SH-SY5Y (cell line): Measurements from ENCODE around the gene PAQR7.

ENCODE experiments used
- GATA2 ChIP-seq: IDR thresholded peaks from 2 replicates; pipeline ENCODE4 v1.6.1; 2011; ENCODE audit warnings: mild to moderate bottlenecking, low read depth, low read length
- GATA3 ChIP-seq: IDR thresholded peaks from 2 replicates; pipeline ENCODE4 v1.6.1; 2011; ENCODE audit warnings: low read depth, mild to moderate bottlenecking, low read length, moderate library complexity

PAQR7 gene

DNA sequence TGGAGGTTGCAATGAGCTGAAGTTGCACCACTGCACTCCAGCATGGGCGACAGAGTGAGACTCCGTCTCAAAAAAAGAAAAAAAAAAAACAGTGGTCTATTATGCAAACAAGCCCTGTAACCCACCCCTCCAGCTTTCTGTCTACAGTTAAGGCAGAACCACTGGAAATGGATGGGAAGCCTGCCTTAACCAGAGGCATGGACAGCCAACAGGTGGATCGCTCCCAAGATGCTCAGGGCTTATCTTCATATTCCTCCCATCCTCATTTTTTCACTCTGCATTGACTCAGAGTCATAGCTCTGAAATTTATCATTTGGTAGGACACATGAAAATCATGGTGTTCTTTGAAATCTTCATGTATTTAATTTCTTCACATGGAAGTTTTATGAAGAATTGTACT, 47.0 kb downstream of the PAQR7 start:
- TF ChIP-seq GATA2 (no peak), GATA3 (no peak)

DNA sequence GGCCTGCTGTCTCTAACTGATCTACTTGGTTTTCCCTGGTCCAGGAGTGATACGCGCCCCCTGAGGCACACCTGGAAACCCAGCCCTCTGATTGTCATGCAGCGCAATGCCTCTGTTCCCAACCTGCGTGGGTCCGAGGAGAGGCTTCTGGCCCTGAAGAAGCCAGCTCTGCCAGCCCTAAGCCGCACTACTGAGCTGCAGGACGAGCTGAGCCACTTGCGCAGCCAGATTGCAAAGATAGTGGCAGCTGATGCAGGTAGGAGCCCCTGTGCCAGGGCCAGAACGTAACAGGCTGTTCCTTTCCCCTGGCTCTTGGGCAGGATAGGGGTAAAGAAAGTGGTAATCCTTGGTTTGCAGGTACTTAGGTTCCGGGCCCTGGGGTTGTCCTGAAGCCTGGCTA, 48.9 kb downstream of the PAQR7 start:
- TF ChIP-seq GATA3 (no peak), GATA2 (no peak)

DNA sequence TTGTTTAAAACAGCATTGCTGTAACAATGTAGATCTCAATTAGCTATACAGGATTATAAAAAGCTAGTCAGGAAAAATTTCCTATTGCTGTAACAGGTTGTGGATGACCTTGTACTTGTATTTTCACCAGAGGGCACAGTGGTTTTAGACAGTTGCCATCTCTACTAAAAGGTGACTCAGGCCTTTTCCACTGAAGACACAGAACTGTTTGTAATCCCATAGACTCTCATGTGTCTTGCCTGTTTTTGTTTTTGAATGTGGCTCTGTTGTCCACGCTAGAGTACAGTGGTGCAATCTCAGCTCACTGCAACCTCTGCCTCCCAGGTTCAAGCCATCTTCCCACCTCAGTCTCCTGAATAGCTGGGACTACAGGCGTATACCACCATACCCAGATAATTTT, 49.9 kb downstream of the PAQR7 start:
- TF ChIP-seq GATA3 (no peak), GATA2 (no peak)

DNA sequence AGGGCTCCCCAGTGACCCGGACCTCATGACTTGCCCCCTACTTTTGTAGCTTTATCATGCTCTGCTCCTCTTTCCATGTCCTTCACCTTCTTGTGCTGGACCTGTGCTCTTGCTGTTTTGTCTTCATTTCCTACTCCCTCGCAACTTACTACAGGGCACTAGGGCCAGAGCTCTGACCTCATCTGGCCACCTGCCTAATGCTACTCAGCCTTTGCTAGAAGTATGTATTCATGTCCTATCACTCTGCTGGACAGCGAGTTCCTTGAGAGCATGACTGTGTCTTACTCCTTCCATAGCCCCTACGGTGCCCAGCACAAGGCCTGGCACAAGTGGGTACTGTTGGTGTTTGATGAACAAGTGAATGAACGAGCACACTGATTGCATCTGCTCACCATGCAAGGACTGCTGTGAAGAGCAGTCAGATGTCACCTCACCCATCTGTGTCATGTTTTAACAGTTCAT, 53.8 kb downstream of the PAQR7 start:
- no peak for TF ChIP-seq GATA3
- TF ChIP-seq GATA2: no peak

DNA sequence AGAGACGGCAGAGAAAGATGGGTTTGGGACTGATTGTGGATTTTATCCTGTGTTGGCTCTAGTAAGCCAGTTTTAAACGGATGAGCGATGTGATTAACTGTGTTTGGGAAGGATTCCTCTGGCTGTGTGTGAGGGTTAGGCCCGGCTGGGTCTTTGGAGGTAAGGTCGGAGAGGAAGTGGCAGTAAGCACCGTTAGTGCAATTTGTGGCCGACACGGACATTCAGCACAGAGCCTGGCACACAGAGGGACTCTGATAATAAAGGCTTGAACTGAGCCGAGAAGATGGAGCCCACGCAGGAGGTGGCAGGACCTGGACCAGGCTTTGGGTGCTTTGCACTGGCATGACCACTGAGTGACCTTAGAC, 54.4 kb downstream of the PAQR7 start:
- TF ChIP-seq GATA2 (no peak), GATA3 (no peak)

DNA sequence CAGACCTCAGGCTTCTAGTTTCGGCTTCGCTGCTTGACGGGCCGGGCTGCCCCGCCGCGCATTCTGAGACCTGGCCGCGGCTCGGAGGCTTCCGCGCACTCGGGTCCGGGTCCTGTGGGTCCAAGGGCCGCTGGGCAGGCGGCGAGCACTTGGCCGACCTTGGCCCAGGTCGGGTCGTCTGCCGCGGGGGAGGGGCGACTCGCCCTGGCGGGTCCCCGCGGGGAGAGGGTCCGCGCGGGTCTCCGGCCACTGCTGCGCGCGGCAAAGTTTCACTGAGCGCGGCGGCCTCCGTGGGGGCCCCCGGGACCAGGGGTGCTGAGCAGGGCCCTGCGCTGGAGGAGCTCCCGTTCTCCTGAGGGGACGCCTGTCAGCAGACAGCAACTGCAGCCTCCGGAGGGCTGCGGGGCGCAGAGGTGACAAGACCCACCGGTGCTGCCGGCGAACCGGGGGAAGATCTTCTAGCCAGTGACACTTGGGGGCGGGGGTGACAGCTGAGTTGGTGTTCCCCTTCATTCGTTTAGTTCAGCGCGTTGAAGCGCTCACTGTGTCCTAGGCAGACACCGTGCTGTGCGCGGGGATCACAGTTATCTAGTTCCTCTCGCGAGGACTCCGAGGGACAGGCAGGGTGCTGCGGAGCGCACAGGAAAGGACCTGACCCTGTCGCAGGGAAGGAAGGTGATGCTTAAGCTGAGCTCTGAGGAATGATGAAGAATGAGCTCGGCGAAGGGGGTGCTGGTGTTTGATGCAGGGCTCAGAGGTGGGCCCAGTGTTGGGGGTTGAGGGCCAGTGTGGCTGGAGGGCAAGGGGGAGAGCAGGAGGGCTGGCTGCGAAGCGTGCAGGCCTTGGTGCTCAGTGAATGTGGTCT, 55.0 kb downstream of the PAQR7 start:
- no peak for TF ChIP-seq GATA2
- TF ChIP-seq GATA3: no peak

DNA sequence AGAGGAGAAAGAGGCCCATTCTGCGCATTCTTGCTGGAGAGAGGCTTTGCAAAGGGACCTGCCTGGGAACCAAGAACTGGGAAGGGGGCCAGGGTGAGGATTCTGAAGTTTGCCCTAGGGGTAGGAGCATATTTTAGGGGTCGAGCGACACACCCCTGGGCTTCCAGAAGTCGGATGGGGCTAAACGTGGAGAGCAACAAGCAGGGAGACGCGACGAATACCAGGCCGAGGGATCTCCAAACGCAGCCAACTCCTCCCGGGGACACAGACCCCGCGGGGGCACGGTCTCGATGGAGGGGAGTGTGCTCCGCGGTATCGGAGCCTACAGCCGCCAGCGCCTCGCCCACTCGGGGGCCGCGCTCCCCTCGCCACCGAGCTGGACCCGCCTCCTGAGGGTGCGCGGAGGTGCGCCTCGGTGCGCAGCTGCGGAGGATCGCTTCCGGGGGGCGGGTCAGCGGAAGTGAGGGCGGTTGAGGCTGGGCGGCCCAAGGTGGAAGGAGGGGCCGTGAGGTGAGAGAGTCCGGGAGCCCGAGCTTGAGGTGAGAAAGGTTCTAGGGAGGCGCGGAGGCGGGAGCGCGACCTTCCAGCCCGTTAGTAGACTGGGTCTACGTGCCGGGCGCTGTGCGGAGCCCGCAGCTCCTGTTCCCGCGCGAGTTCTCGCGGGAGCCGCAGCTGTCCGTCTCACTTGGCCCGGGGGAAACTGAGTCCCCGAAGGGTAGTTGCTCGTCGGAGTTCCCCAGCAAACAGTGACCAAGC, 55.8 kb downstream of the PAQR7 start, which contains the start of gene MTFR1L:
Gene MTFR1L (plus strand): TSS at position 464 of the 756 bp plus-strand sequence. CDS start 3,151 bp downstream, outside the sequence.
- TF ChIP-seq GATA3 (no peak), GATA2 (no peak)

DNA sequence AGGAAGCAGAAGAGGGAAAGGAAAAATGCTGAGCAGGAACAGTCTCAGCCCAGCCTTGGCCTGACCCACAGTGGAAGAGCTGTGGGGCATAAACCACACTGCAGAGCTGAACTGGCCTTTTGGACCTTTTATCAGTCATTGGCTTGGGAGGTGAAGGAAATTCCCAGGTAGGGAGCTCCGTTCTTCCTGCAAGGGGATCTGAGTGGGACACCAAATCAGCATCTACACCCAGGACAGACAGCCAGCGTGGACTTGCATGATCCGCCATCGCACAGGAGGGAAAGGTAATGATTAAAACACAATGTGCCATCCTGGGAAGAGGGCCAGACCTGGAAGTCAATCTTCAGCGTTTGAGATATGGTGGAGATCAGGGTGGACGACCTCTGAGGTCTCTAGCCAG, 56.9 kb downstream of the PAQR7 start:
- TF ChIP-seq GATA3: no peak
- no peak for TF ChIP-seq GATA2

DNA sequence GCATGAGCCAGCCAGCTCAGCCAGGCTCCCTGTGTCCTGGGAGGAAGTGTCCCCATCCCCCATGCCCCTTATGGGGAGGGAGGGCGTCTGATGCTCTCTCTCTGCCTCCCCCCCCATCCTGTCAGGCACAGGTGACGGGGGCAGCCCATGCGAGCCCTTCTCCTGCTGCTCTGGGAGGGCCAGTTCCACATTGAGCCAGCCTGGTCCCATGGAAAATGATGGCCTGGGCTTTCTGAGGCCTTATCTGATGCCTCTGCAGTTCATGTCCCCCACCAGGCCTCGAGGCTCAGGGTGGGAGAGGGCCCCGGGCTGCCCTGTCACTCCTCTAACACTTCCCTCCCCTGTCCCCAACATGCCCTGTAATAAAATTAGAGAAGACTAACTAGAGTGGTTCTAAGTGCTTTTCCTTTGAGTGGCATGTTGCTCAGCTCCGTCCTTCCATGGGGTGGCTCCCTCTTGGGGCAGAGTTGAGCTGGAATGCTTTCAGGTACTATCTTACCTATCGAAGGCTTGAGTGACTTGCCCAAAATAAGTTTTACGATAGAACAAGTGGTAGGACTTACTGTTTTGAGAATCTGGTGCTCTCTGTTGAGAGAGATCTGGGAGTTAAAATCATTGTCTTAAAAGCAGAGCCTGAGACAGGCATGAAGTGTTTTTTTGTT, 57.5 kb downstream of the PAQR7 start:
- TF ChIP-seq GATA2 (no peak), GATA3 (no peak)

DNA sequence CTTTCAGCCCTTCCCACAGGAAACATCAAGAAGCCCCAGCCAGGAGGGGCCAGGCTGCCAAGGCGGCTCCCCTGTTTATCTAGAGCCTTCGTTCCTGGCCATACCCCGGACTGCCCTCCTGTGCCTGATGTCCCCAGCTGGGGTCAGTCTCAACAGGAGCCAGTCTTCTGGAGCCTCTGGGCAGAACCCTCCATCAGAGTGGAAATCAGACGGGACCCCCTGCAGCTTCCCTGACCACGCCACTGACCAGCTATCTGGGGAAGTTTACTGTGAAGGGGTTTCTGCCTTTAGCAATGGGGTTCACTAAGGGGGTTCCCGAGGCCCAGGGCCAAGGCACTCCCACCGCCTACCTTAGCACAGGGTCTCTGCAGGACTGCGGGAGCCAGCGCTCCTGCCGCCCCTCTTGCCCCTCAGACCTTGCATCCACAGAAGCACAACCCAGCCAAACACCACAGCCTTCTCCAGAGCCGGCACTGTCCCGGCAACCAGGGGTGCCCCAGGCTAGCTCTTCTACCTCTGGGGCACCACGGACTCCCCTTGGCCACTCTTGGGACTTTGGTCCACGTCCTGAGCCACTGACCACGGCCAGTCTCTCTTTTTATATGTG, 59.3 kb downstream of the PAQR7 start:
- TF ChIP-seq GATA3 (no peak), GATA2 (no peak)

DNA sequence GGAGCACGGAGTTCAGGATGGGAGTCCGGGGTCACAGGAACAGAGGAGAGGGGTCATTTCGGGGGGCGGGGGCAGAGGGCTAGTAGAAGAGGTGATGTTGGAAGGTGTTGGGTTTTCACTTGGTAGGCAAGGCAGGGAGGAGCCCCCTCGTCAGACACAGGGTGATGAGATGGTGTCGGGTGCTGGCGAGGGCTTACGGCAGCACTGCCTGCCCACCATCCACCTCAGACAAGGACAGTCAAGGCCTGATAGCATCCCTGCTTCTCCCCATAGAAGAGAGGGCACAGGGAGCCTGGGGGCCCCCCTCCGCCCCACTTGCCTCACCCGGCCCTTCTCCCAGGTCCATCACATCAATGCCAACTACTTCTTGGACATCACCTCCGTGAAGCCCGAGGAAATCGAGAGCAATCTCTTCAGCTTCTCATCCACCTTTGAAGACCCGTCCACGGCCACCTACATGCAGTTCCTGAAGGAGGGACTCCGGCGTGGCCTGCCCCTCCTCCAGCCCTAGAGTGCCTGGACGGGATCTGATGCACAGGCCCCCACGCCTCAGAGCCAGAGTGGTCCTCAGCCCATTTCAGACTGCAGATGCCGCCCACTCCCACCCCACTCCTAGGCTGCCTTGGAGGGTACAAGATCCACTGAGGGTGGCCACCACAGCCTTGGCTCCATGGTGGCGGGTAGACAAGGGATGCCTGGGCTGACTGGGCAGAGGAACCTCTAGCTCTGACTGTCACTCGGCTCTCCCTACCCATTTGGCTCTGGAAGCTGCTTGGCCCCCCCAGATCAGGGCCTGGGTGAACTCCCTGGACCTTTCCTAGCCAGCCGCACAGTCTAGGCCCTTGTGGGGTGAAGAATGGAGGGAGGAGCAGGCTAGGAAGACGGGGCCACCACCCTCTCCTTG, 60.0 kb downstream of the PAQR7 start:
- TF ChIP-seq GATA2 (no peak), GATA3 (no peak)

DNA sequence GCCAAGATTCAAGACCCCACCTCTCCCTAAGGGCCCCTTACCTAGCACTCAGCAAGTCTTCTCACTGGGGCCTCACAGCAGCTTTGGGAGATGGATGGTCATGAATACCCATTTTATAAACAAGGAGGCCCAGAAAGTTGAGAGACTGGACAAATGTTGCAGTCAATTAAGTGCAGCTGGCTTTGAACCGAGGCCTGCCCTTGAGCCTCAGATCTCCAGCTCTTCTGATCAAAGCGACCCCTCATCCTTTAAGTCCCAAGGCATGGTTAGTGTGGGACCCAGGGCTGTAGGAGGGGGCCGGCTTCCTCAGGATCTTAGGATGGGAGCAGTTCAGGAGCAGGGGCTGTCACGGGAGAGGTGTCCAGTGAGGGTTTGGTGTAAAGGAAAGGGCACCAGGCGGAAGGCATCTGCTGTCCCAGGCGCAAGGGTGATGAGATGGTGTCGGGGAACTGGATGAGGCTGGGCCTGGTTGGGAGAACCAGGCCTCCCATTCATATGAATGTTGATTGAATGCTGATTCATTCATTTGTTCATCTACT, 60.9 kb downstream of the PAQR7 start:
- no peak for TF ChIP-seq GATA2
- TF ChIP-seq GATA3: no peak
